ENCODE results near the gene NSMF.

The NSMF gene

DNA sequence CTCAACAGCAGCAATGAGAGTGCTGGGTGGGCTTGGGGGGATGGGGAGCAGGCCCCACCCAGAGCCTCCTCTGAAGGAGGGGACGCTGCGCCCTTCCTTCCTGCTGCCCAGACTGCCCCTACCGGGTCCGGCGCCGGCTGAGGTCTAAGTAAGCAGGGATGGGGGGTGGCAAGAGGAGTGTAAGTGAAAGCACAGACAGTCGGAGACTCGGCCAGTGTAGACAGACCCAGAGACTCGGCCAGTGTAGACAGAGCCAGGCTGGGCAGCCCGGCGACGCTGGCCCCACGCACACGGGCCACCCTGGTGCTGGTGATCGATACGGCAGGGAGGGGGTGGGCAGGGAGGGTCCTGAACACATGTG is 10.6 kb downstream of the NSMF start:
- DNase-seq (ENCODE audit: low read depth, low spot score): no peak

DNA sequence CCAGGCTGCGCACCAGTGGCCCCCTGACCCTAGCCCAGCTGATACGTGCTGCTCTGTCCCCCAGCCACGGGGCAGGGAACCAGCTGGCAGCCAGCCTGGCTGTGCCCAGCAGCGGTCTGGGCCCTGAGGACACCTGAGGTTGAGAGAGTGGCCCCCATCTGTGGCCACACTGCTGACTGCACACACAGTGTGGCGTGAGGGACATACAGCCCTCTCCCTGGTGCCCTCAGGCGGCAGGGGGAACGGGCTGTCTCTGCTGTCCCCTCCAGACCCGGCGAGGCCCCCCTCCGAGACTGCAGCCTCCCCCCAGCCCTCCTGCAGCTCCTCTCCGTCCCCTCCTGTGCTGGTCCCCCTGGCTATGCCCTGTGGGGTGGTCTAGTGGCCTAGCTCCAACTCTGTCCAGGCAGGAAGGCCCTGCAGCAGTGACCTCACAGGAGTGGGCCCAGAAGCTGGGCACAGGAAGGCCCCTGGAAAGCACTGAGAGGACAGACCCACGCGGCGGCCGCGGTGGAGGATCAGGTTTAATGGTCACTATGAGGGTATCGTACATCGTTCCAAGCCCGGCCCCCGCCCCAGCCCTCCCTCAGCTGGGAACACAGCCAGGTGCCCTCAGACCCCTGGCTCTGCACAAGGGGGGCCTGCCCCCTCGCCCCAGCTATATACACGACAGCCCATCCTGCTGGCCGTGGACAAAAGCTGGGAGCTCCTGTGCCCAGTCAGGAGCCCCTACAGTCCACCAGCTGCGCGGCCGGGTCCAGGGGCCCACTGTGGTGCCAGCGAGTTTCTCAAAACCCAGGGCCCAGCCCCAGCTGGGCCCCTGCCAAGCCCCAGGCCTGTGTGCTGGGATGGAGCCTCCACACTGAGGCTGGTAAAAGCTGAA is 11.2 kb downstream of the NSMF start:
- DNase-seq (ENCODE audit: low read depth, low spot score): no peak

GRCh38 chr9:137446851-137447471 is 12.2 kb downstream of the NSMF start:
- DNase-seq (ENCODE audit: low read depth, low spot score): no peak

DNA sequence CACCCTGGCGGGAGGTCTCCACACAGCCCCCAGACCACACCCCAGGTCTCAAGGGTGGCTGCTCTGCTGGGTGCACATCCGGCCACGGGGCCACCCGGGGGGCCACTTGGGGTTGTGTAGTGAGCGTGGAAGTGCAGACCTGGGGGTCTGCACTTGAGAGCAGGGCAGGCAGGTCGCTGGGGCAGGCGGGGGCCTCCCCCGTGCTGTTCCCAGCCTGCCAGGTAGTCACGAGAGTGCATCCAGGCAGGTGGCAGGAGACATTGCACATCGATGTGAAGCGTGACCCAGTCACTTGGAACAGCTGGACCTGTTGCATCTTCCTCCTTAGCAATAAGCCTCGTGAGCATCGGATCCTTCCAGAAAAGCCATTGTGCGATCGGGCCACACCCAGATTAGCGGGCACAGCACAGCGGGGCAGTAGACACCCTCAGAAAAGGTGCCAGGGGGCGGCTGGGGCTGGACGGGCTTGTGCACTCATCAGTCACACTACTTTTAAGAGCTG is 13.2 kb downstream of the NSMF start:
- no peak for DNase-seq (ENCODE audit: low read depth, low spot score)

GRCh38 chr9:137445275-137445807 is 13.8 kb downstream of the NSMF start:
- DNase-seq (ENCODE audit: low read depth, low spot score): no peak

DNA sequence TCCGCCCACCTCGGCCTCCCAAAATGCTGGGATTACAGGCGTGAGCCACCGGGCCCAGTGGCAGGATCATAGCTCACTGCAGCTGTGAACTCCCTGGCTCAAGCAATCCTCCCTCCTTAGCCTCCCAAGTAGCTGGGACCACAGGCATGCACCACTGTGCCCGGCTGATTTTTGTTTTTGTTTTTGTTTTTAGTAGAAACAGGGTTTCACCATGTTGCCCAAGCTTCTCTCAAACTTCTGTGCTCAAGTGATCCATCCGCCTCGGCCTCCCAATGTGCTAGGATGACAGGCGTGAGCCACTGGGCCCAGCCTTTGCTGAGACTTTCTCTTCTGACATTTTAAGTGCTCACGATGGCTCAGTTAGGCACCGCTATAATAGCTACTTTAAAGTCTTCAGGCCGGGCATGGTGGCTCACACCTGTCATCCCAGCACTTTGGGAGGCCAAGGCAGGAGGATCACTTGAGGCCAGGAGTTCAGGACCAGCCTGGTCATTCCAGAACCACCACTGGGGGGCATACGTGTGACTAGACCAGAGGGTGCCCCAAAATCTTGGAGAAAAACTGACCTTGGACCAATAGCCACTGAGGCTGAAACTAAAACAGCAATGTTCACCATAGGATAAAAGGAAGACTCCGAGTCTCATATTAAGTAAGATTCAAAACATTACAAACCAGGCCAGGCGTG is 14.9 kb downstream of the NSMF start:
- no peak for DNase-seq (ENCODE audit: low read depth, low spot score)

- DNase-seq (ENCODE audit: low read depth, low spot score): no peak
These were observed 17.2 kb downstream of the NSMF start for GRCh38 chr9:137441935-137442321.

DNA sequence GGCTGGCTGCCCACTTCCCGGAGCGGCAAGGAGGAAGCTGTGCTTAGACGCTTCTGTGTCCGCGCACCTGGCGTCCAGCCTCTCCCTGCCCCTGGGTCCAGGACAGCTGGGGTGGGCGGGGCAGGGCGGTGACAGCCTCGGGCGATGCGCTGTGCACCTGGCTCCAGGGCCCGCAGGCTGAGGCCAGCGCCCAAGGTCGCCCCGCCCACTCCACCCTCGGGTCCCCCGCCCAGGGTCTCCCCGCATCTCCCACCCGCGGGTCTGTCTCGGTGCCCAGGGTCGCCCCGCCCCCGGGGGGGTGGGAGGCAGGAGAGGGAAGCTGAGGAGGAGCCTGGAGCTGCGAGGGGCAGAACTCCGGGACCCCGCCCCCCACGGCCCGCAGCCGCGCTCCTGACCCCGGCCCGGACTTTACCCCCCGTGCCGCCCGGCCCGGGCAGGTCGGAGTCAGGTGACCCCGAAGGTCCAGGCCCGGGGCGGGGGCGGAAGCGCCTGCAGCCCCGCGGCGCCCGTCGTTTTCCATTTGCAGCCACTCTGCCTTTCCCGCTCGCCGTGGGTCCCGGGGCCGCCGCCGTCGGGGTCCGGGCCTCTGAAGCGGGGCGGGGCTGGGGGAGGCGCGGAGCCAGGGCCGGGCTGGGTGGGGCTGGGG is 17.7 kb downstream of the NSMF start, which contains the start of gene ENTPD8:
Gene ENTPD8 (minus strand): TSS at position 69 of the 646 bp plus-strand sequence. CDS start 3,072 bp downstream, outside the sequence.
- no peak for DNase-seq (ENCODE audit: low read depth, low spot score)

GRCh38 chr9:137439158-137439714 is 19.9 kb downstream of the NSMF start:
- no peak for DNase-seq (ENCODE audit: low read depth, low spot score)

DNA sequence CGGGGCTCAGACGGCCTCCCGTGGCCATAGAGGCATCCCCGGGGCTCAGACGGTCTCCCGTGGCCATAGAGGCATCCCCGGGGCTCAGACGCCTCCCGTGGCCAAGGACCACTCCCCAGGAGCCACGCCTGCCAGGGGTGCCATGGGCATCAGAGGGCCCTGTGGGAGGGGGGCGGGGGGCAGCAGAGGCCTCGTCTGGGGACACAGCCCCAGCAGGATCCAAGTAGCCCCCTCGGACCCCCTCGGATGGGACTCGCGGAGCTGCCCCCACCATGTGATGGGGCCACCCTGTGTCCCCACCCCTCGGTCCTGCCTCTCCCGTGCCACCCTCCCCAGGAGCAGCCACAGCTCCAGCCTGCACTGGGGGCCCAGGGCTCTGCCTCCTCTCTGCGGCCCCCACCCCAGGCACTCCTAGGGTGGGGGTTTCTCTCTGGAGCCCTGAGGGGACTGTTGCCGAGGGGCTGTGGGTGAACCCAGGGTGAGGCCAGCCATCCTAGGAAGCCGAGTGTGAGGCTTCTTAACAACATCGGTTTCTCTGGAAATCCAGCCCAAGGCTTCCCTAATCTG is 20.5 kb downstream of the NSMF start:
- DNase-seq (ENCODE audit: low read depth, low spot score): no peak

GRCh38 chr9:137437691-137438590 is 21.2 kb downstream of the NSMF start:
- DNase-seq (ENCODE audit: low read depth, low spot score): no peak

GRCh38 chr9:137436761-137437600 is 22.2 kb downstream of the NSMF start:
- no peak for DNase-seq (ENCODE audit: low read depth, low spot score)

GRCh38 chr9:137435980-137436760 is 23.0 kb downstream of the NSMF start:
- no peak for DNase-seq (ENCODE audit: low read depth, low spot score)

DNA sequence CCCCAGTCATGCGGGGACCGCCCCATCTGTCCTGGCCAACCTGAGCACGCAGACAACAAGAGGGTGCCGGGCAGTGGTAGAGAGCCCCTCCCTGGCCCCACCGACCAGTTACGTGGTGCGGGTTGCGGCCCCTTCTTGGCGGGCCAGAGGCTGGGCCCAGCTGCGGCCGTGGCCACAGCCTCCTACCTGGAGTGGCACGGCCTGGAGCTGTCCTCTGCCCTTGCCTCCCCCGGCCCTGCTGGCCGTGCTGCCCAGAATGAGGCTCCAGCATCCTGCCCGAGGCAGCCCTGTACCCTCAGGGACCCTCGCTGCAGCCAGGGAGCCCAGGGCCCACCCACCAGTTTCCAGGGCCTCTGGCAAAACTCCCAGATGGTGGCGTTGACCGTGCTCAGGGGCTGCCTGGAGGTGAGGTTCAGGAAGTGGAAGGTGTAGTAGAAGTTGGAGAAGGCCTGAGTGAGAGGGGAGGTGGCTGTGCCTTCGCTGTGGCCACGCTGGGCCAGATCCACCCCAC is 23.7 kb downstream of the NSMF start:
- no peak for DNase-seq (ENCODE audit: low read depth, low spot score)

DNA sequence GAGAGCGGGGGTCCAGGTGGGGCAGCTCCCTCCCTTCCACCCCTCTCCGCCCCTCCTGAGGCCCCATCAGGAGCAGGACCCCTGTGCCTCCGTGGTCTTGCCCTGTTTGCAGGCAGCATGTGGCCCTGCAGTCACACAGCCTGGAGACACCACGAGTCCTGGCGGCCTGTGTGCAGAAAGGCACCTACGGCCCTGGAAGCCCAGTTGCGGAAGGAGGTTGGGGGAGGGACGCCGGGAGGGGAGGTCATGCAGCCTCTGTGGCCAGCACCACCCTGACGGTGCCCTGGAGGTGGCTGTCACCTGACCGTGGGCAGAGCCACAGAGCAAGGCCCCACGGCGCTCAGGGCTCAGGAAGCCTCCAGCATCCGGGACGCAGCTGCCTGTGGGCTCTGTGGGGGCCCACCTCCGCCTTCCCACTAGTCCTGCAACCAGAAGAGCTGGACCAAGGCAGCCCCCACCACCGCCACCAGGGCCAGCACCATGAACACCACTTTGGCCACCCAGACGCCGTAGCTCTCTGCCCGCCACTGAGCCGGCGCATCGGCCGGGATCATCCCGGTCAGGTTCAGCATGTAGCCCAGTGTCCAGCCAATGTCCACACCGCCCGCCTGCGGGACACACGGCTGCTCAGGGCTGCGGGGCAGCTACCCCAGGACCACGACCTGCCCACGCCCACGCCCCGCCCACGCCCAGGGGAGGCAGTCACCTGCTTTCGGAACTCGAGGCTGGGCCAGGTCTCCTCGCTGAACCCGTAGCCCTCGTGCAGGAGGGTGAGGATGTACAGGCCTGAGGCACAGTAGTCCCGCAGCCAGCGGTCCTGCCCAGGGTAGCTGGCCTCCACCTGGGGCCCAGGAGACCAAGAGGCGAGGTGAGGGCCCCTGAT is 24.4 kb downstream of the NSMF start:
- DNase-seq (ENCODE audit: low read depth, low spot score): no peak

DNA sequence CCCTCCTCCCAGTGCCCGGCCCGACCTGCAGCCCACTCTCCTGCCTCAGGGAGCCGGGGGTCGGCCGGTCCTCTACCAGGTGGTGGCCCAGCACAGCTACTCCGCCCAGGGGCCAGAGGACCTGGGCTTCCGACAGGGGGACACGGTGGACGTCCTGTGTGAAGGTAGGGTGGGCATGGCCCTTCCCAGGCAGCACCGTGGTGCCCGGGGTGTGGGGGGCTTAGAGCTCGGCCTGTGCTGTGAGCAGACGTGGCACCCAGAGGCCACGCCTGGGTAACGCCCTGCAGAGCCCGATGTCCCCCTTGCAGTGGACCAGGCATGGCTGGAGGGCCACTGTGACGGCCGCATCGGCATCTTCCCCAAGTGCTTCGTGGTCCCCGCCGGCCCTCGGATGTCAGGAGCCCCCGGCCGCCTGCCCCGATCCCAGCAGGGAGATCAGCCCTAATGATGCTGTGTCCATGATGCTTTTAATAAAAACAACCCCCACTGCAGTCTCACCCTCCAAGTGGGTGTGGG is 25.2 kb downstream of the NSMF start:
- no peak for DNase-seq (ENCODE audit: low read depth, low spot score)

Data from smooth muscle cell of the brain vasculature (primary cell).